ENCODE data around the gene FTO.

The FTO gene

GRCh38 chr16:54006693-54007092 lies 302.7 kb downstream of the FTO start:
- DNase-seq (ENCODE audit: low read depth in 3 of 3), result no peak

GRCh38 chr16:54007504-54007903 lies 303.5 kb downstream of the FTO start:
- DNase-seq (ENCODE audit: low read depth in 3 of 3), result no peak

GRCh38 chr16:54009464-54010176 lies 305.7 kb downstream of the FTO start:
- no peak for DNase-seq (ENCODE audit: low read depth in 3 of 3)

- DNase-seq (ENCODE audit: low read depth in 3 of 3), result no peak
Observed at GRCh38 chr16:54015147-54015546, 311.2 kb downstream of the FTO start.

GRCh38 chr16:54022362-54022761 lies 318.4 kb downstream of the FTO start:
- DNase-seq (ENCODE audit: low read depth in 3 of 3), result no peak

GRCh38 chr16:54026456-54026855 lies 322.5 kb downstream of the FTO start:
- DNase-seq (ENCODE audit: low read depth in 3 of 3), result no peak

- no peak for DNase-seq (ENCODE audit: low read depth in 3 of 3)
Observed at GRCh38 chr16:54027062-54027461, 323.1 kb downstream of the FTO start.

GRCh38 chr16:54027558-54027957 lies 323.6 kb downstream of the FTO start:
- DNase-seq (ENCODE audit: low read depth in 3 of 3), result no peak

GRCh38 chr16:54027995-54028394 lies 324.0 kb downstream of the FTO start:
- no peak for DNase-seq (ENCODE audit: low read depth in 3 of 3)

- no peak for DNase-seq (ENCODE audit: low read depth in 3 of 3)
Observed at GRCh38 chr16:54030451-54030850, 326.5 kb downstream of the FTO start.

GRCh38 chr16:54031107-54031760 lies 327.3 kb downstream of the FTO start:
- no peak for DNase-seq (ENCODE audit: low read depth in 3 of 3)

- DNase-seq (ENCODE audit: low read depth in 3 of 3), result no peak
Observed at GRCh38 chr16:54033747-54034146, 329.8 kb downstream of the FTO start.

- no peak for DNase-seq (ENCODE audit: low read depth in 3 of 3)
Observed at GRCh38 chr16:54034684-54035083, 330.7 kb downstream of the FTO start.

- no peak for DNase-seq (ENCODE audit: low read depth in 3 of 3)
Observed at GRCh38 chr16:54040480-54040879, 336.5 kb downstream of the FTO start.

- no peak for DNase-seq (ENCODE audit: low read depth in 3 of 3)
Observed at GRCh38 chr16:54040975-54041374, 337.0 kb downstream of the FTO start.

GRCh38 chr16:54048586-54049495 lies 344.9 kb downstream of the FTO start:
- DNase-seq (ENCODE audit: low read depth in 3 of 3), result no peak

GRCh38 chr16:54049591-54050458 lies 345.9 kb downstream of the FTO start:
- DNase-seq (ENCODE audit: low read depth in 3 of 3), result no peak

- DNase-seq (ENCODE audit: low read depth in 3 of 3), result no peak
Observed at GRCh38 chr16:54050459-54051210, 346.7 kb downstream of the FTO start.

- no peak for DNase-seq (ENCODE audit: low read depth in 3 of 3)
Observed at GRCh38 chr16:54051821-54052220, 347.9 kb downstream of the FTO start.

GRCh38 chr16:54052271-54052670 lies 348.3 kb downstream of the FTO start:
- no peak for DNase-seq (ENCODE audit: low read depth in 3 of 3)
